Measurements from ENCODE around the gene TFAP2B.

Gene TFAP2B

GRCh38 chr6:50825375-50826036, 6.8 kb downstream of the TFAP2B start:
- no peak for DNase-seq (ENCODE audit: low read depth)

GRCh38 chr6:50826037-50826761, 7.5 kb downstream of the TFAP2B start:
- no peak for DNase-seq (ENCODE audit: low read depth)

- DNase-seq (ENCODE audit: low read depth), result no peak
Observed at GRCh38 chr6:50826803-50827202, 8.1 kb downstream of the TFAP2B start.

- no peak for DNase-seq (ENCODE audit: low read depth)
Observed at GRCh38 chr6:50829049-50829448, 10.4 kb downstream of the TFAP2B start.

GRCh38 chr6:50829898-50830444, 11.3 kb downstream of the TFAP2B start:
- no peak for DNase-seq (ENCODE audit: low read depth)

- no peak for DNase-seq (ENCODE audit: low read depth)
Observed at GRCh38 chr6:50831186-50831585, 12.5 kb downstream of the TFAP2B start.

- no peak for DNase-seq (ENCODE audit: low read depth)
Observed at GRCh38 chr6:50832912-50833311, 14.2 kb downstream of the TFAP2B start.

- no peak for DNase-seq (ENCODE audit: low read depth)
Observed at GRCh38 chr6:50834929-50835410, 16.3 kb downstream of the TFAP2B start.

GRCh38 chr6:50836231-50836630, 17.6 kb downstream of the TFAP2B start:
- no peak for DNase-seq (ENCODE audit: low read depth)

- DNase-seq (ENCODE audit: low read depth), result no peak
Observed at GRCh38 chr6:50837589-50838445, 19.1 kb downstream of the TFAP2B start.

GRCh38 chr6:50840112-50840810, 21.6 kb downstream of the TFAP2B start:
- no peak for DNase-seq (ENCODE audit: low read depth)

- DNase-seq (ENCODE audit: low read depth), result no peak
Observed at GRCh38 chr6:50840811-50841192, 22.1 kb downstream of the TFAP2B start.

- DNase-seq (ENCODE audit: low read depth), result no peak
Observed at GRCh38 chr6:50842446-50842845, 23.8 kb downstream of the TFAP2B start.

- no peak for DNase-seq (ENCODE audit: low read depth)
Observed at GRCh38 chr6:50842861-50843384, 24.3 kb downstream of the TFAP2B start.

- no peak for DNase-seq (ENCODE audit: low read depth)
Observed at GRCh38 chr6:50843842-50844241, 25.2 kb downstream of the TFAP2B start.

- no peak for DNase-seq (ENCODE audit: low read depth)
Observed at GRCh38 chr6:50845499-50846143, 26.9 kb downstream of the TFAP2B start.

- DNase-seq (ENCODE audit: low read depth), result no peak
Observed at GRCh38 chr6:50846144-50846851, 27.6 kb downstream of the TFAP2B start.

GRCh38 chr6:50846852-50847155, 28.1 kb downstream of the TFAP2B start:
- DNase-seq (ENCODE audit: low read depth), result no peak

- no peak for DNase-seq (ENCODE audit: low read depth)
Observed at GRCh38 chr6:50847890-50848594, 29.4 kb downstream of the TFAP2B start.
